HCT116 (cell line): ENCODE data around the gene NOLC1.

ENCODE experiments used
- CBX3 ChIP-seq: IDR thresholded peaks from 2 replicates; pipeline ENCODE4 v1.6.1; 2012; ENCODE audit warnings: low read depth
- CEBPB ChIP-seq: IDR thresholded peaks from 2 replicates; pipeline ENCODE4 v1.6.1; 2012; ENCODE audit warnings: low read depth
- EZH2 ChIP-seq: fragments of 200-600 bp; sonication (generic); IDR thresholded peaks from 2 replicates; pipeline ENCODE4 v1.6.1; 2017; ENCODE audit warnings: antibody characterized with exemption, mixed run types
- EZH2phosphoT487 ChIP-seq: fragments of 200-600 bp; IDR thresholded peaks from 2 replicates; pipeline ENCODE4 v1.6.1; 2018; ENCODE audit warnings: antibody characterized with exemption, borderline replicate concordance
- JUND ChIP-seq: IDR thresholded peaks from 2 replicates; pipeline ENCODE4 v1.6.1; 2012
- POLR2A ChIP-seq: IDR thresholded peaks from 2 replicates; pipeline ENCODE4 v1.7.0; 2011; ENCODE audit warnings: borderline replicate concordance; ENCODE audit not compliant: insufficient read depth, insufficient read length; ENCODE audit errors: extremely low read depth
- POLR2AphosphoS5 ChIP-seq: IDR thresholded peaks from 2 replicates; pipeline ENCODE4 v1.6.1; 2011; ENCODE audit warnings: mild to moderate bottlenecking, low read depth, low read length, moderate library complexity
- SP1 ChIP-seq: IDR thresholded peaks from 2 replicates; pipeline ENCODE4 v1.6.1; 2012; ENCODE audit warnings: low read depth
- SRF ChIP-seq: IDR thresholded peaks from 2 replicates; pipeline ENCODE4 v1.6.1; 2012; ENCODE audit warnings: low read depth
- TCF7L2 ChIP-seq: IDR thresholded peaks from 2 replicates; pipeline ENCODE4 v1.7.0; 2011; ENCODE audit warnings: borderline replicate concordance, inconsistent platforms; ENCODE audit not compliant: insufficient read depth, insufficient read length; ENCODE audit errors: extremely low read depth
- ZNF274 ChIP-seq: fragments of 200-500 bp; sonication (Bioruptor generic); IDR thresholded peaks from 2 replicates; pipeline ENCODE4 v1.6.1; 2014; ENCODE audit warnings: mild to moderate bottlenecking, low read depth, low read length, inconsistent platforms
- TF ChIP-seq, protein P1 (sequence below), 3 experiments: fragments of 200-600 bp in 1 of 3; sonication (generic) in 1 of 3; IDR thresholded peaks in 2 of 3; conservative IDR thresholded peaks in 1 of 3; 2 replicates each; pipeline ENCODE4 v1.5.1; 2012 to 2017; ENCODE audit warnings: low read depth in 2 of 3, low read length in 2 of 3, antibody characterized with exemption in 1 of 3, borderline replicate concordance in 1 of 3, control low read depth in 1 of 3, mild to moderate bottlenecking in 1 of 3, mixed read lengths in 1 of 3, mixed run types in 1 of 3, moderate library complexity in 1 of 3; ENCODE audit not compliant: insufficient read depth in 1 of 3
- TF ChIP-seq, protein P2 (sequence below): IDR thresholded peaks from 2 replicates; pipeline ENCODE4 v1.6.1; 2012; ENCODE audit warnings: low read depth
- TF ChIP-seq, protein P3 (sequence below): IDR thresholded peaks from 2 replicates; pipeline ENCODE4 v1.6.1; 2012

DNA sequence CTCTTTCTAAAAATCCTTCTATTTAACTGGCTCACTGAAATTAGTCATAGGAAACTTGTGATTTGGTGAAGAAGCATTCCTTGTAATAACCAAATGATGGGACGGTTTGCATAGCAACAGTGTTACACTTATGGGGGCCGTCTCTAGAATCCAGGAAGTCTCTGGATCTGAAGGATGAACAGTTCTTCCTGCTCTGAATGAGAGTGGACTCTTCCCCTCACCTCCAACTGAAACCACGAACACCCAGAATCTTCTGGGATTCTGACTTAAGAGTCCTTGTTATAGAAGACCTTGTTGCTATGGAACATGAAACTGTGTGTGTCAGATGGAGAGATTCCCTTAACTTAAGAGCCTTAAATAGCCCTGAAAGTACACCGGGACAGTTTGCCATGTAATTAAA lies 23.2 kb downstream of the NOLC1 start:
- TF ChIP-seq TCF7L2 (no peak), CBX3 (no peak), POLR2A (no peak), JUND (no peak), POLR2AphosphoS5 (no peak), CEBPB (no peak), EZH2 (no peak), EZH2phosphoT487 (no peak), SP1 (no peak), SRF (no peak), ZNF274 (no peak)
- TF ChIP-seq, protein P1, sequence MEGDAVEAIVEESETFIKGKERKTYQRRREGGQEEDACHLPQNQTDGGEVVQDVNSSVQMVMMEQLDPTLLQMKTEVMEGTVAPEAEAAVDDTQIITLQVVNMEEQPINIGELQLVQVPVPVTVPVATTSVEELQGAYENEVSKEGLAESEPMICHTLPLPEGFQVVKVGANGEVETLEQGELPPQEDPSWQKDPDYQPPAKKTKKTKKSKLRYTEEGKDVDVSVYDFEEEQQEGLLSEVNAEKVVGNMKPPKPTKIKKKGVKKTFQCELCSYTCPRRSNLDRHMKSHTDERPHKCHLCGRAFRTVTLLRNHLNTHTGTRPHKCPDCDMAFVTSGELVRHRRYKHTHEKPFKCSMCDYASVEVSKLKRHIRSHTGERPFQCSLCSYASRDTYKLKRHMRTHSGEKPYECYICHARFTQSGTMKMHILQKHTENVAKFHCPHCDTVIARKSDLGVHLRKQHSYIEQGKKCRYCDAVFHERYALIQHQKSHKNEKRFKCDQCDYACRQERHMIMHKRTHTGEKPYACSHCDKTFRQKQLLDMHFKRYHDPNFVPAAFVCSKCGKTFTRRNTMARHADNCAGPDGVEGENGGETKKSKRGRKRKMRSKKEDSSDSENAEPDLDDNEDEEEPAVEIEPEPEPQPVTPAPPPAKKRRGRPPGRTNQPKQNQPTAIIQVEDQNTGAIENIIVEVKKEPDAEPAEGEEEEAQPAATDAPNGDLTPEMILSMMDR (IDR thresholded peaks at IDR 0.05 in 2 of 3, conservative IDR thresholded peaks at IDR 0.05 in 1 of 3; ENCODE audit: borderline replicate concordance in 1 of 3, insufficient read depth in 1 of 3, low read depth in 2 of 3, low read length in 2 of 3): no peak
- TF ChIP-seq, protein P2, sequence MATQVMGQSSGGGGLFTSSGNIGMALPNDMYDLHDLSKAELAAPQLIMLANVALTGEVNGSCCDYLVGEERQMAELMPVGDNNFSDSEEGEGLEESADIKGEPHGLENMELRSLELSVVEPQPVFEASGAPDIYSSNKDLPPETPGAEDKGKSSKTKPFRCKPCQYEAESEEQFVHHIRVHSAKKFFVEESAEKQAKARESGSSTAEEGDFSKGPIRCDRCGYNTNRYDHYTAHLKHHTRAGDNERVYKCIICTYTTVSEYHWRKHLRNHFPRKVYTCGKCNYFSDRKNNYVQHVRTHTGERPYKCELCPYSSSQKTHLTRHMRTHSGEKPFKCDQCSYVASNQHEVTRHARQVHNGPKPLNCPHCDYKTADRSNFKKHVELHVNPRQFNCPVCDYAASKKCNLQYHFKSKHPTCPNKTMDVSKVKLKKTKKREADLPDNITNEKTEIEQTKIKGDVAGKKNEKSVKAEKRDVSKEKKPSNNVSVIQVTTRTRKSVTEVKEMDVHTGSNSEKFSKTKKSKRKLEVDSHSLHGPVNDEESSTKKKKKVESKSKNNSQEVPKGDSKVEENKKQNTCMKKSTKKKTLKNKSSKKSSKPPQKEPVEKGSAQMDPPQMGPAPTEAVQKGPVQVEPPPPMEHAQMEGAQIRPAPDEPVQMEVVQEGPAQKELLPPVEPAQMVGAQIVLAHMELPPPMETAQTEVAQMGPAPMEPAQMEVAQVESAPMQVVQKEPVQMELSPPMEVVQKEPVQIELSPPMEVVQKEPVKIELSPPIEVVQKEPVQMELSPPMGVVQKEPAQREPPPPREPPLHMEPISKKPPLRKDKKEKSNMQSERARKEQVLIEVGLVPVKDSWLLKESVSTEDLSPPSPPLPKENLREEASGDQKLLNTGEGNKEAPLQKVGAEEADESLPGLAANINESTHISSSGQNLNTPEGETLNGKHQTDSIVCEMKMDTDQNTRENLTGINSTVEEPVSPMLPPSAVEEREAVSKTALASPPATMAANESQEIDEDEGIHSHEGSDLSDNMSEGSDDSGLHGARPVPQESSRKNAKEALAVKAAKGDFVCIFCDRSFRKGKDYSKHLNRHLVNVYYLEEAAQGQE: no peak
- TF ChIP-seq, protein P3, sequence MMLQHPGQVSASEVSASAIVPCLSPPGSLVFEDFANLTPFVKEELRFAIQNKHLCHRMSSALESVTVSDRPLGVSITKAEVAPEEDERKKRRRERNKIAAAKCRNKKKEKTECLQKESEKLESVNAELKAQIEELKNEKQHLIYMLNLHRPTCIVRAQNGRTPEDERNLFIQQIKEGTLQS: no peak
